Ovary (tissue), 9 donors: ENCODE results near the gene GPRC5C. TPM values are rescaled to one million over a fixed set of nuclear protein-coding genes. Genes with fewer than 3 reads are reported as not detected.

Experiments used
- DNase-seq, 5 donors: peaks; one replicate each; pipeline ENCODE4 v3.0.0-alpha.2; 2019 to 2020
- H3K27ac ChIP-seq, 2 donors: fragments of 200-600 bp; one replicate each; pipeline versions ENCODE4 v1.5.1 to v1.8.0; 2019 to 2022
- H3K27me3 ChIP-seq: fragments of 200-600 bp; one replicate; pipeline ENCODE4 v1.8.0; 2022
- H3K36me3 ChIP-seq: fragments of 200-600 bp; sonication (generic); one replicate; pipeline ENCODE4 v1.5.1; 2019
- H3K4me1 ChIP-seq: one replicate; pipeline ENCODE4 v1.8.1; 2013; ENCODE audit warnings: mild to moderate bottlenecking, moderate library complexity; ENCODE audit not compliant: insufficient read depth
- H3K4me3 ChIP-seq: fragments of 200-600 bp; sonication (generic); one replicate; pipeline ENCODE4 v1.5.1; 2017
- H3K9me3 ChIP-seq, 2 donors: fragments of 200-600 bp in 1 of 2; sonication (generic) in 1 of 2; one replicate each; pipeline versions ENCODE4 v1.5.1 to v1.8.1; 2013 to 2019; ENCODE audit warnings: mild to moderate bottlenecking in 1 of 2, moderate library complexity in 1 of 2
- EP300 ChIP-seq: sonication (generic); formaldehyde crosslinking; IDR thresholded peaks from one replicate; pipeline ENCODE4 v1.6.1; 2017; ENCODE audit warnings: antibody characterized with exemption
- POLR2A ChIP-seq: fragments of 450-650 bp; IDR thresholded peaks from one replicate; pipeline ENCODE4 v1.6.1; 2017; ENCODE audit warnings: antibody characterized with exemption, mild to moderate bottlenecking, moderate library complexity
- WGBS, 3 donors: extraction: QIAGEN DNeasy Blood & Tissue Kit in 1 of 3; methylation state at CpG; one replicate each; pipeline versions ENCODE4 v1.1.5 to v1.1.7; 2013 to 2017; 5-methylcytosine and 5-hydroxymethylcytosine counted together
- intact Hi-C, 4 donors: fragments of 100-400 bp; cut with DNase I; formaldehyde crosslinking; loops; one replicate each; pipeline versions ENCODE4 v1.11.0 to v1.15.1; 2022 to 2023
- polyA plus RNA-seq, 2 donors: library from polyadenylated mRNA; stranded (reverse); fragments of 200-250 nt in 1 of 2; fragments of 350-450 nt in 1 of 2; fragmentation: Illumina TruSeq in 1 of 2; extraction: RNeasy Lipid Tissue Mini Kit (QIAGEN cat#74804) in 1 of 2; gene quantifications; one replicate each; pipeline ENCODE4 v1.2.3, GENCODE V29; 2013 to 2014
- total RNA-seq, 7 donors: library from RNA; depleted of rRNA in 2 of 7; stranded (reverse); fragments of >200 nt in 2 of 7; fragmentation: NEBNext Ultra II Directional in 3 of 7; extraction: Animal tissue kit (Norgen Biotek cat#: 25700) in 3 of 7; gene quantifications; one replicate each; pipeline versions ENCODE4 v1.1.0 to v1.2.4, GENCODE V29; 2016 to 2023
- TF ChIP-seq, protein P1 (sequence below), 3 donors: fragments of 450-650 bp in 2 of 3; fragments of 200-600 bp in 1 of 3; IDR thresholded peaks; one replicate each; pipeline versions ENCODE4 v1.5.1 to v1.8.0; 2016 to 2022; ENCODE audit warnings: antibody characterized with exemption in 3 of 3, mild to moderate bottlenecking in 1 of 3
- donor health status: DM: no; HTN: no; CAD: no; lungs with moderate emphysema.
- donor health status: DM: no; HTN: no; CAD: no.
- donor health status: Bipolar disorder and iron deficiency.
- donor health status: DM: yes; HTN: yes; CAD: no.
- donor health status: DM: no; HTN: no; CAD: no.
- donor health status: DM: yes; HTN: yes; CAD: no.

Gene GPRC5C
- total and polyA plus RNA-seq, 9 donors: 3.7 to 133 (median 61.8) TPM

DNA sequence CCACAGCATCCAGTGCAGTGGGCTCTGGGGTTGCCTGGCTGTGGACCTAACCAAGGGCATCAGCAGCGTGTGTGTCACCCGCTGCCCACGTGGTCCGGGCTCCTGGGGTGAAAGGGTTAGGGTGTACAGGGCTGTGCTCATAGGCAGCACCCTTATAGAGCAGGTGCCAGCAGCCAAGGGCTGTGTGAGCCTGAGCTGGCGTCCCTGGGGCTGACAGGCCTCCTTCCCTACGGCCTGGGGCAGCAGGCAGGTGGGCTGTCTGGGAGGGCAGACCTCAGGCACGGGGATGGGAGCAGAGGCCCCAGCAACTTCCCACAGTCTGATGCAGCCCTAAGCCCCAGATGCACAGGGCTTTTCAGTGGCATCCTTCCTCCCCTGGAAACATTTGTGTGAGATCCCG is 48.4 kb downstream of the GPRC5C start:
- WGBS, 3 donors: 58 to 72% (median 60%) methylated on average over 8 of the region's 8 CpGs
- Histone ChIP-seq H3K4me1 (no peaks in the 10 kb centered on the region), H3K27ac (no peak overlapping the region), H3K27me3 (no peaks in the 10 kb centered on the region), H3K9me3 (no peaks in the 10 kb centered on the region), H3K36me3 (no peaks in the 10 kb centered on the region), H3K4me3 (no peak overlapping the region)
- TF ChIP-seq EP300 (no peak), POLR2A (no peak)
- TF ChIP-seq, protein P1, sequence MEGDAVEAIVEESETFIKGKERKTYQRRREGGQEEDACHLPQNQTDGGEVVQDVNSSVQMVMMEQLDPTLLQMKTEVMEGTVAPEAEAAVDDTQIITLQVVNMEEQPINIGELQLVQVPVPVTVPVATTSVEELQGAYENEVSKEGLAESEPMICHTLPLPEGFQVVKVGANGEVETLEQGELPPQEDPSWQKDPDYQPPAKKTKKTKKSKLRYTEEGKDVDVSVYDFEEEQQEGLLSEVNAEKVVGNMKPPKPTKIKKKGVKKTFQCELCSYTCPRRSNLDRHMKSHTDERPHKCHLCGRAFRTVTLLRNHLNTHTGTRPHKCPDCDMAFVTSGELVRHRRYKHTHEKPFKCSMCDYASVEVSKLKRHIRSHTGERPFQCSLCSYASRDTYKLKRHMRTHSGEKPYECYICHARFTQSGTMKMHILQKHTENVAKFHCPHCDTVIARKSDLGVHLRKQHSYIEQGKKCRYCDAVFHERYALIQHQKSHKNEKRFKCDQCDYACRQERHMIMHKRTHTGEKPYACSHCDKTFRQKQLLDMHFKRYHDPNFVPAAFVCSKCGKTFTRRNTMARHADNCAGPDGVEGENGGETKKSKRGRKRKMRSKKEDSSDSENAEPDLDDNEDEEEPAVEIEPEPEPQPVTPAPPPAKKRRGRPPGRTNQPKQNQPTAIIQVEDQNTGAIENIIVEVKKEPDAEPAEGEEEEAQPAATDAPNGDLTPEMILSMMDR (IDR thresholded peaks at IDR 0.05): no peak
- DNase-seq: no peak
- intact Hi-C loops: no loop called here

DNA sequence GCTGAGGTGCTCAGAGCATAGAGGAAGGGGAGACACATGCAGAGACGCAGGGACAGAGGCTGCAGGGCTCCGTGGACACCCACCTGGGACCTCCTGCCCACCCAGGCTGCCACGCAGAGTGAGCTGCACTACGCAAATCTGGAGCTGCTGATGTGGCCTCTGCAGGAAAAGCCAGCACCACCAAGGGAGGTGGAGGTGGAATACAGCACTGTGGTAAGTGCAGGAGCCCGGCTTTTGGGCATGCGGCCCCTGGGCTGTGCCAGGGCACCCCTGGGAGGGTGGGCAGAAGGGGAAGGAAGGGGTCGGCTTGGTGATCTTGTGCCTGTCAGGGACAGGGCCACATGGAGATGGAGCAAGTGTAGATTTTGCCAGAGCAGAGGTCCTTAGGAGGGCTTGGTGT is 49.7 kb downstream of the GPRC5C start:
- intact Hi-C loops: no loop called here
- DNase-seq: no peak
- WGBS, 3 donors: 78 to 83% (median 81%) methylated on average over 7 of the region's 7 CpGs
- Histone ChIP-seq H3K27ac (no peak overlapping the region), H3K4me3 (no peak overlapping the region), H3K27me3 (no peaks in the 10 kb centered on the region), H3K9me3 (no peaks in the 10 kb centered on the region), H3K36me3 (no peaks in the 10 kb centered on the region), H3K4me1 (no peaks in the 10 kb centered on the region)
- no peak for TF ChIP-seq EP300
- TF ChIP-seq, protein P1 (IDR thresholded peaks at IDR 0.05): no peak
- no peak for TF ChIP-seq POLR2A

DNA sequence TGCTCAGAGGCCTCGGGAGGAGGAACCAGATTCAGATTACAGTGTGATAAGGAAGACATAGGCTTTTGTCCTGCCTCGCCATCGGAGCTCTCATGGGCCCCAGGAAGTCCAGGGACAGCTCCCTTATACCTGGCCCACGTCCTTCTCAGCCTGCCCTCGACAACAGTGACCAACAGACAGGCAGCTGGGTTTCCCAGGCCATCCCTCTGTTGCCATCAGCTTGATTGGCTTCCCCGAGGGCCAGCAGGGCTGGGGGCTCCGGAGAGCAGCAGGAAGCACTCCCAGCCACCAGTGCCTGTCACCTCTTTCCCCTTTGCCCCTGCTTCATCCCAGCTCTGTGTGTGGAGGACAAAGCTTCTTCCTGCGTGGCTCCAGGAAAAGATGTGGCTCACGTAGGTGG is 52.2 kb downstream of the GPRC5C start:
- no peaks in the 10 kb centered on the region for H3K36me3 ChIP-seq
- WGBS, 3 donors: 50 to 57% (median 54%) methylated on average over 9 of the region's 9 CpGs
- no peaks in the 10 kb centered on the region for H3K27me3 ChIP-seq
- TF ChIP-seq POLR2A (no peak), EP300 (no peak)
- TF ChIP-seq, protein P1 (IDR thresholded peaks at IDR 0.05): no peak
- intact Hi-C loops: no loop called here
- DNase-seq: no peak
- no peaks in the 10 kb centered on the region for H3K4me1 ChIP-seq
- no peak overlapping the region for H3K27ac ChIP-seq
- no peak overlapping the region for H3K4me3 ChIP-seq
- H3K9me3 ChIP-seq: no peaks in the 10 kb centered on the region

DNA sequence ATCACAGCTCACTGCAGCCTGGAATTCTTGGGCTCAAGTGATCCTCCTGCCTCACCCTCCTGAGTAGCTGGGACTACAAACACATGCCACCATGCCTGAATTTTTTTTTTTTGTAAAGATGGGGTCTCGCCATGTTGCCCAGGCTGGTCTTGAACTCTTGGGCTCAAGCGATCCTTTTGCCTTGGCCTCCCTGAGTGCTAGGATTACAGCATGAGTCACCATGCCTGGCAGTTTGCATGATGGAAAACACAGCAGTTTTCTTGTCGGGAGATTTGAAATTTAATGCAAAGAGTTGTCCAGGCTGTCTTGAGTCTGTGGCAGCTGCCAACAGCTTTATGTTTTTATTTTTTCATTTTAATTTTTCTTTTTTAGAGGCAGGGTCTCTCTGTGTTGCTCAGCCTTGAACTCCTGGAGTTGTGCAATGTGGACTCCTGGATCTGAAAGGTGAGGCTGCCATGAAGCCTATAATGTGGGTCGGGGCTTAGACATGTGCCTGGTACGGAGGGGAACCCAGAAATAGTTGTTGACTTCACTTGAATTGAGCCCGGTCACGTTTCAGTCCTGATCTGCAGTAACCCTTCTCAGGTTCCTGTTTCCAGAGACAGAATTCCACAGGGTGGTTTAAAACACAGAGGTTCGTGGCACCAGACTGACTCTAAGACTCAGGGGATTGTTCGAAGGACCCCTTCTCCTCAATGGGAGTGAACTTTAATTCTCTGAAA is 53.3 kb downstream of the GPRC5C start:
- TF ChIP-seq, protein P1 (IDR thresholded peaks at IDR 0.05): no peak
- TF ChIP-seq POLR2A: no peak
- no peak for TF ChIP-seq EP300
- Histone ChIP-seq H3K4me1 (no peaks in the 10 kb centered on the region), H3K9me3 (no peaks in the 10 kb centered on the region), H3K27ac (no peak overlapping the region), H3K27me3 (no peaks in the 10 kb centered on the region), H3K36me3 (no peaks in the 10 kb centered on the region), H3K4me3 (no peak overlapping the region)
- 39 to 51% (median 41%) methylated on average over 9 of the region's 9 CpGs for WGBS, 3 donors
- intact Hi-C loops: no loop called here
- no peak for DNase-seq
